SU-DHL-6 (cell line): ENCODE results near the gene CD8B2.

Source experiments
- CTCF ChIP-seq: fragments of 200-600 bp; sonication (generic); IDR thresholded peaks from one replicate; pipeline ENCODE4 v1.5.1; 2017; ENCODE audit warnings: antibody characterized with exemption, mild to moderate bottlenecking, low read length, moderate library complexity; ENCODE audit not compliant: insufficient read depth, poor library complexity, severe bottlenecking
- EZH2phosphoT487 ChIP-seq: fragments of 200-600 bp; sonication (generic), shearing (Covaris generic); conservative IDR thresholded peaks from 2 replicates; pipeline ENCODE4 v1.6.1; 2018; ENCODE audit warnings: mild to moderate bottlenecking, antibody characterized with exemption, low read length, moderate library complexity, mixed read lengths

GRCh38 chr2:106531676-106532214, 44.6 kb downstream of the CD8B2 start:
- no peak for TF ChIP-seq CTCF
- TF ChIP-seq EZH2phosphoT487, result no peak
